Muscle layer of colon (tissue), 2 donors: Measurements from ENCODE around the gene PCCA.

ENCODE experiments used
- H3K27ac ChIP-seq: one replicate; pipeline ENCODE4 v1.7.0; 2013; ENCODE audit warnings: low read depth, mild to moderate bottlenecking, low read length, moderate library complexity
- H3K27me3 ChIP-seq, 2 donors: one replicate each; pipeline ENCODE4 v1.7.0; 2013; ENCODE audit warnings: low read length in 2 of 2, mild to moderate bottlenecking in 2 of 2; ENCODE audit not compliant: insufficient read depth in 2 of 2, control insufficient read depth in 1 of 2
- H3K36me3 ChIP-seq: one replicate; pipeline ENCODE4 v1.7.0; 2013; ENCODE audit warnings: mild to moderate bottlenecking, low read length; ENCODE audit not compliant: insufficient read depth
- H3K4me1 ChIP-seq: one replicate; pipeline ENCODE4 v1.7.0; 2013; ENCODE audit warnings: mild to moderate bottlenecking, low read length; ENCODE audit not compliant: insufficient read depth
- H3K4me3 ChIP-seq, 2 donors: one replicate each; pipeline ENCODE4 v1.7.0; 2013; ENCODE audit warnings: low read length in 2 of 2, low read depth in 1 of 2, mild to moderate bottlenecking in 1 of 2, moderate library complexity in 1 of 2
- H3K9ac ChIP-seq: one replicate; pipeline ENCODE4 v1.7.0; 2013; ENCODE audit warnings: low read length
- H3K9me3 ChIP-seq: one replicate; pipeline ENCODE4 v1.7.0; 2013; ENCODE audit warnings: mild to moderate bottlenecking, low read length
- donor health status: abdominal sarcoma.
- donor health status: Adenocarcinoma of cecum.

The PCCA gene

GRCh38 chr13:100483139-100483538 is 394.2 kb downstream of the PCCA start:
- Histone ChIP-seq H3K9ac (no peak overlapping the region), H3K27me3 (no peaks in the 10 kb centered on the region), H3K27ac (no peak overlapping the region), H3K4me1 (no peaks in the 10 kb centered on the region), H3K4me3 (no peak overlapping the region), H3K36me3 (no peaks in the 10 kb centered on the region), H3K9me3 (no peaks in the 10 kb centered on the region)

- Histone ChIP-seq H3K27ac (no peak overlapping the region), H3K9ac (no peak overlapping the region), H3K36me3 (no peaks in the 10 kb centered on the region), H3K4me1 (no peaks in the 10 kb centered on the region), H3K27me3 (no peaks in the 10 kb centered on the region), H3K4me3 (no peak overlapping the region), H3K9me3 (no peaks in the 10 kb centered on the region)
These were observed 395.0 kb downstream of the PCCA start for GRCh38 chr13:100483841-100484381.

DNA sequence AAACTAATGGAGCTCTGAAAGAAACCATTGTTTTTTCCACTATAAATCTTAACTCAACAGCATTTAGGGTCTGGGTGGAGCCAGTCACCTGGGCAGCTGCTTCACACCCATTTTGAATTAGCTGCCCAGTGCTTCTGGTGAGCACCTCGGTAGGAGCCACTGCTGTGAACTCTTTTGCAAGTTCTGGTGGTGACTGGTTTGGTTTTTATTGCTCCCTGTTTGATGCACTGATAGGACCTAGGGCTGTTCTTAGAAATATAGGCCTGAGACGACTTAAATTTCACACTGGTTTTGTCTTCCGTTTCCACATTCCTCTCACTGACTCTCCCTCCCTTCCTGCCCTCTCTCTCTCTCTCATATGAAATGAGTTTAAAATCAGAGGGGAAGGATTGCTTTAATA is 395.8 kb downstream of the PCCA start:
- Histone ChIP-seq H3K27me3 (no peaks in the 10 kb centered on the region), H3K4me1 (no peaks in the 10 kb centered on the region), H3K9me3 (no peaks in the 10 kb centered on the region), H3K27ac (no peak overlapping the region), H3K9ac (no peak overlapping the region), H3K4me3 (no peak overlapping the region), H3K36me3 (no peaks in the 10 kb centered on the region)

GRCh38 chr13:100485265-100485664 is 396.4 kb downstream of the PCCA start:
- Histone ChIP-seq H3K27me3 (no peaks in the 10 kb centered on the region), H3K4me3 (no peak overlapping the region), H3K27ac (no peak overlapping the region), H3K4me1 (no peaks in the 10 kb centered on the region), H3K9me3 (no peaks in the 10 kb centered on the region), H3K9ac (no peak overlapping the region), H3K36me3 (no peaks in the 10 kb centered on the region)

DNA sequence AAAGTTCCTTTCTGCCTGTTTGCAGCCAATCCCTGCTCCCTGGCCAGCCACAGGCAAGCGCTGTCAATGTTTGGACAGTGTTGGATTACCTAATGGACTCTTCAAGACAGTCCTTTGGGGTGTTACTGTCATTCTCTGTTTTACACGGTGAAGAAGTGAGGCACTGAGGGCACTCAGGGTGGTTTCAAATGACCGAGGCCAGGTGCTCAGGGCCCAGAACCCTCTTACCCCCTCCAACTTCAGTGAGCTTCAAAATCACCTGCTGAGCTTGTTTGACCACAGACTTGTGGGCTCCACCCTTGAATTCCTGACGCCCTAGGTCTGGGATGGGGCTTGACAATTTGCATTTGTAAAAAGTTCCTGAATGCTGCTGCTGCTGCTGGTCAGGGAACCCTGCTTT is 401.8 kb downstream of the PCCA start:
- Histone ChIP-seq H3K27me3 (no peaks in the 10 kb centered on the region), H3K36me3 (no peaks in the 10 kb centered on the region), H3K9me3 (no peaks in the 10 kb centered on the region), H3K4me1 (no peaks in the 10 kb centered on the region), H3K9ac (no peak overlapping the region), H3K27ac (no peak overlapping the region), H3K4me3 (no peak overlapping the region)

DNA sequence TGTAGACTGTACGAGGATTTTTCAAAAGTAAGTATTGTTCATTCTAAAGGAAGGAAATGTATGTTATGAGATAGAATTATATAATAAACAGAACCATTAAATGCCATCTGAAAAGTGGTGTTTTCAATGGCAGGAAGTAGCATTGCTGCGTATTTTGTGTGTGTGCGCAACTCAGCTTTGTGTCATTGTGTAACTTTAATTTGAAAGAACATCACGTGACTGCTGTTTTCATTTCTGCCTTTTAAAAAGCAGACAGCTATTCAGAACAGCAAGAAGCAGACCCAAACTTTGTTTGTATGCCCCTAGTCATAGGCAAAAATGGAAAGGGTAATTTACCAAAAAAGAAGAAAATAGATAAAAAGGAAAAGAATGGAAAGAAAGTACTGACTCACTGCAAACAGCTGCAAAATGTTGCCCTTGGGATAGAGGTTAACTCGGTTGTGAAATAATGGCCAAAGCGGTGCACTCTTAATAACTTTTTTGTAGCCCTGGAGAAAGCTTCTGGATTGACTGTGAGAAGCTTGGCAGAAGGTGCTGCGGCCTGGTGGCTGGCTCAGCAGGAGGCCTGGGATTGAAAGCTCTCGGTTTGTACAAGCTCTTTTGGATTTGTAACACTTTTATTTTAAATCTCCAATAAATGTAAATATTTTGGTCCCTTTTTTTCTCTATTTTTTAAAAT is 402.4 kb downstream of the PCCA start:
- H3K36me3 ChIP-seq = no peaks in the 10 kb centered on the region
- H3K27me3 ChIP-seq = no peaks in the 10 kb centered on the region
- H3K4me1 ChIP-seq = no peaks in the 10 kb centered on the region
- no peak overlapping the region for H3K9ac ChIP-seq
- H3K4me3 ChIP-seq = no peak overlapping the region
- H3K9me3 ChIP-seq = no peaks in the 10 kb centered on the region
- no peak overlapping the region for H3K27ac ChIP-seq

GRCh38 chr13:100493418-100493817 is 404.5 kb downstream of the PCCA start:
- H3K27ac ChIP-seq = no peak overlapping the region
- H3K4me1 ChIP-seq = no peaks in the 10 kb centered on the region
- H3K9ac ChIP-seq = no peak overlapping the region
- H3K36me3 ChIP-seq = no peaks in the 10 kb centered on the region
- H3K9me3 ChIP-seq = no peaks in the 10 kb centered on the region
- no peaks in the 10 kb centered on the region for H3K27me3 ChIP-seq
- no peak overlapping the region for H3K4me3 ChIP-seq

- Histone ChIP-seq H3K9ac (no peak overlapping the region), H3K27ac (no peak overlapping the region), H3K4me3 (no peak overlapping the region), H3K27me3 (no peaks in the 10 kb centered on the region), H3K9me3 (no peaks in the 10 kb centered on the region), H3K4me1 (no peaks in the 10 kb centered on the region), H3K36me3 (no peaks in the 10 kb centered on the region)
These were observed 406.6 kb downstream of the PCCA start for GRCh38 chr13:100495455-100495854.

DNA sequence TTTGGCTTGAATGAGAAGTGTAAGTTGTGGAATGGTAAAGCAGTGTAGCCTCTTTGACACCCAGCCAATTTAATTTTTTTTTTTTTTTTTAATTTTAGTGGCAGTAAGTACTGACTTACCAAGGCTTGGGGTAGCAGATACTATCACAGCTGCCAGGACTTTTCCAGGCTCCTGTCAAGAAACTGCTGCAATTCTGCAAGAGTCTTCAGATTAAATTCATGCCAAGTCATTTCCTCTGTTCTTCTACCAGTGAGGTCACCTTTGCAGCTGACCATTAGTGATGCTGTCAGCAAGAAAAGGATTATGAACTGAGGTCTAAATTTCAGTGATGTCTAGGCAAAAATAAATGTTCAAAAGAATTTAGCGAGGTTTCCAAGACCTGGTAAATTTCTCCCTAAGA is 408.5 kb downstream of the PCCA start:
- Histone ChIP-seq H3K27ac (no peak overlapping the region), H3K27me3 (no peaks in the 10 kb centered on the region), H3K4me1 (no peaks in the 10 kb centered on the region), H3K4me3 (no peak overlapping the region), H3K9ac (no peak overlapping the region), H3K36me3 (no peaks in the 10 kb centered on the region), H3K9me3 (no peaks in the 10 kb centered on the region)

DNA sequence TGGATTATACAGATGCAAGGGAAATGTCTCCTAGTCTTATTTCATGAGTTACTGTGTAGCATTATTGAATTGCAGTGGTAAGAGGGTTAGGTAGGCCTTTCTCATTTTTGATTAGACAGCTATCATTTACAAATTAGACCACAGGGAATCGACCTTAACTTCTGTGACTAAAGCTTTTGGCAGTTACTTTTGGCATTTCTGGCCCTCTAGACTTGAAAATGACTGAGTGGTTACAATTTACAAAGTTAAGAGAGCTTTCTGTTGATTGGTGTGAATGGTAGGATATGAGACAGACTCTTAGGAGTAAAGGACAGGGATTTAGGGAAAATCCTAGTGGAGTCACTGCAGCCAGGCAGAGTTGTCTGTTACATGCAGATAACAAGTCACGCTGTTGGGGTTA is 413.6 kb downstream of the PCCA start:
- H3K36me3 ChIP-seq = no peaks in the 10 kb centered on the region
- H3K4me1 ChIP-seq = no peaks in the 10 kb centered on the region
- no peak overlapping the region for H3K27ac ChIP-seq
- H3K4me3 ChIP-seq = no peak overlapping the region
- H3K9me3 ChIP-seq = no peaks in the 10 kb centered on the region
- no peaks in the 10 kb centered on the region for H3K27me3 ChIP-seq
- H3K9ac ChIP-seq = no peak overlapping the region

- Histone ChIP-seq H3K36me3 (no peaks in the 10 kb centered on the region), H3K4me1 (no peaks in the 10 kb centered on the region), H3K9me3 (no peaks in the 10 kb centered on the region), H3K27me3 (no peaks in the 10 kb centered on the region), H3K27ac (no peak overlapping the region), H3K4me3 (no peak overlapping the region), H3K9ac (no peak overlapping the region)
These were observed 414.7 kb downstream of the PCCA start for GRCh38 chr13:100503622-100504021.

GRCh38 chr13:100506154-100506553 is 417.3 kb downstream of the PCCA start:
- Histone ChIP-seq H3K4me3 (no peak overlapping the region), H3K9ac (no peak overlapping the region), H3K9me3 (no peaks in the 10 kb centered on the region), H3K4me1 (no peaks in the 10 kb centered on the region), H3K27me3 (no peaks in the 10 kb centered on the region), H3K36me3 (no peaks in the 10 kb centered on the region), H3K27ac (no peak overlapping the region)
